ENCODE measurements around the gene RAB40C. TPM values are rescaled to one million over a fixed set of nuclear protein-coding genes. Genes with fewer than 3 reads are reported as not detected.

The RAB40C gene
- total RNA-seq, 1 experiment from 2014 or later, result 30.7 TPM

DNA sequence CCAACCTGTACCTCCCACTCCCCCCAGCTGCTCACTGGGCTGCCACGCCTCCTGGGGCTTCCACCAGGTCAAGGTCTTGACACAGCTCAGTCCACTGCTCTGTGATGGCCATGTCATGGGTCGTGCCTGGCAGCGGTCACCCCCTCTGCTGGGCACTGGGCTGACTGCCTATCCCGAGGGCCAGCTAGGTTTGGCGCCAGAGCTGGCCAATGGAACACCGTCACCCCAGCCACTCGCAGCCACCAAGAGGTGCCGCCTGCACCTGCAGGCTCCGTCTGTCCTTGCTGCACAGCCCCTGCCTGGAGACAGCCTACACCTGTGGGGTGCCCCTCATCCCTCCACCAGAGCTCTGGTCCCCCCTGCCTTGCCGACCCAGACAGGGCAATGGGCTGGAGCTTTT lies 4.5 kb upstream of the RAB40C start:
- in situ Hi-C loops (cut with HindIII; ENCODE audit: low pct_unique_long_range_greater_than_20kb, low sequenced_read_pairs), result no loop called here
- ATAC-seq (no peak), DNase-seq (ENCODE audit: low read depth, low spot score) (no peak)
- TF ChIP-seq, protein P1, sequence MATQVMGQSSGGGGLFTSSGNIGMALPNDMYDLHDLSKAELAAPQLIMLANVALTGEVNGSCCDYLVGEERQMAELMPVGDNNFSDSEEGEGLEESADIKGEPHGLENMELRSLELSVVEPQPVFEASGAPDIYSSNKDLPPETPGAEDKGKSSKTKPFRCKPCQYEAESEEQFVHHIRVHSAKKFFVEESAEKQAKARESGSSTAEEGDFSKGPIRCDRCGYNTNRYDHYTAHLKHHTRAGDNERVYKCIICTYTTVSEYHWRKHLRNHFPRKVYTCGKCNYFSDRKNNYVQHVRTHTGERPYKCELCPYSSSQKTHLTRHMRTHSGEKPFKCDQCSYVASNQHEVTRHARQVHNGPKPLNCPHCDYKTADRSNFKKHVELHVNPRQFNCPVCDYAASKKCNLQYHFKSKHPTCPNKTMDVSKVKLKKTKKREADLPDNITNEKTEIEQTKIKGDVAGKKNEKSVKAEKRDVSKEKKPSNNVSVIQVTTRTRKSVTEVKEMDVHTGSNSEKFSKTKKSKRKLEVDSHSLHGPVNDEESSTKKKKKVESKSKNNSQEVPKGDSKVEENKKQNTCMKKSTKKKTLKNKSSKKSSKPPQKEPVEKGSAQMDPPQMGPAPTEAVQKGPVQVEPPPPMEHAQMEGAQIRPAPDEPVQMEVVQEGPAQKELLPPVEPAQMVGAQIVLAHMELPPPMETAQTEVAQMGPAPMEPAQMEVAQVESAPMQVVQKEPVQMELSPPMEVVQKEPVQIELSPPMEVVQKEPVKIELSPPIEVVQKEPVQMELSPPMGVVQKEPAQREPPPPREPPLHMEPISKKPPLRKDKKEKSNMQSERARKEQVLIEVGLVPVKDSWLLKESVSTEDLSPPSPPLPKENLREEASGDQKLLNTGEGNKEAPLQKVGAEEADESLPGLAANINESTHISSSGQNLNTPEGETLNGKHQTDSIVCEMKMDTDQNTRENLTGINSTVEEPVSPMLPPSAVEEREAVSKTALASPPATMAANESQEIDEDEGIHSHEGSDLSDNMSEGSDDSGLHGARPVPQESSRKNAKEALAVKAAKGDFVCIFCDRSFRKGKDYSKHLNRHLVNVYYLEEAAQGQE (IDR thresholded peaks at IDR 0.05; ENCODE audit: insufficient read depth in 1 of 2, low read depth in 2 of 2, low read length in 1 of 2), result no peak
- TF ChIP-seq POLR2AphosphoS5 (IDR thresholded peaks at IDR 0.05; ENCODE audit: low read depth, low read length), result peak; percentile 15; the same call in 1 of the 2 replicates
- no peak for TF ChIP-seq SIN3A (IDR thresholded peaks at IDR 0.05; ENCODE audit: borderline replicate concordance, insufficient read depth, low read depth, low read length)
- TF ChIP-seq, protein P2, sequence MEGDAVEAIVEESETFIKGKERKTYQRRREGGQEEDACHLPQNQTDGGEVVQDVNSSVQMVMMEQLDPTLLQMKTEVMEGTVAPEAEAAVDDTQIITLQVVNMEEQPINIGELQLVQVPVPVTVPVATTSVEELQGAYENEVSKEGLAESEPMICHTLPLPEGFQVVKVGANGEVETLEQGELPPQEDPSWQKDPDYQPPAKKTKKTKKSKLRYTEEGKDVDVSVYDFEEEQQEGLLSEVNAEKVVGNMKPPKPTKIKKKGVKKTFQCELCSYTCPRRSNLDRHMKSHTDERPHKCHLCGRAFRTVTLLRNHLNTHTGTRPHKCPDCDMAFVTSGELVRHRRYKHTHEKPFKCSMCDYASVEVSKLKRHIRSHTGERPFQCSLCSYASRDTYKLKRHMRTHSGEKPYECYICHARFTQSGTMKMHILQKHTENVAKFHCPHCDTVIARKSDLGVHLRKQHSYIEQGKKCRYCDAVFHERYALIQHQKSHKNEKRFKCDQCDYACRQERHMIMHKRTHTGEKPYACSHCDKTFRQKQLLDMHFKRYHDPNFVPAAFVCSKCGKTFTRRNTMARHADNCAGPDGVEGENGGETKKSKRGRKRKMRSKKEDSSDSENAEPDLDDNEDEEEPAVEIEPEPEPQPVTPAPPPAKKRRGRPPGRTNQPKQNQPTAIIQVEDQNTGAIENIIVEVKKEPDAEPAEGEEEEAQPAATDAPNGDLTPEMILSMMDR (IDR thresholded peaks at IDR 0.05), result 0 out of 2 replicates have a peak, but pooled peaks have one; percentile 25
- Histone ChIP-seq H3K4me1 (ENCODE audit: control insufficient read depth, insufficient read depth, low read length) (peaks cover 27% of the 10 kb centered on the region), H3K9me3 (ENCODE audit: control insufficient read depth, insufficient read depth, low read depth, low read length) (no peaks in the 10 kb centered on the region), H3K4me3 (ENCODE audit: low read depth in 2 of 2, low read length in 2 of 2) (no peak overlapping the region), H3K36me3 (ENCODE audit: control insufficient read depth, insufficient read depth, low read length) (no peaks in the 10 kb centered on the region), H3K27ac (ENCODE audit: low read length) (no peak overlapping the region), H3K27me3 (ENCODE audit: control insufficient read depth, insufficient read depth, low read length) (no peaks in the 10 kb centered on the region)
- intact Hi-C loops (cut with micrococcal nuclease; ENCODE audit: unreplicated experiment), result no loop called here
- POLR2A ChIA-PET, result no interaction called here
- BruUV-seq (replicated peaks), result no TSS peak
- CTCF ChIA-PET, result interaction anchor here (0.7 kb wide), 1 partner anchor 48 kb away, joined by 4 read pairs; no protein-coding TSS in a partner anchor

DNA sequence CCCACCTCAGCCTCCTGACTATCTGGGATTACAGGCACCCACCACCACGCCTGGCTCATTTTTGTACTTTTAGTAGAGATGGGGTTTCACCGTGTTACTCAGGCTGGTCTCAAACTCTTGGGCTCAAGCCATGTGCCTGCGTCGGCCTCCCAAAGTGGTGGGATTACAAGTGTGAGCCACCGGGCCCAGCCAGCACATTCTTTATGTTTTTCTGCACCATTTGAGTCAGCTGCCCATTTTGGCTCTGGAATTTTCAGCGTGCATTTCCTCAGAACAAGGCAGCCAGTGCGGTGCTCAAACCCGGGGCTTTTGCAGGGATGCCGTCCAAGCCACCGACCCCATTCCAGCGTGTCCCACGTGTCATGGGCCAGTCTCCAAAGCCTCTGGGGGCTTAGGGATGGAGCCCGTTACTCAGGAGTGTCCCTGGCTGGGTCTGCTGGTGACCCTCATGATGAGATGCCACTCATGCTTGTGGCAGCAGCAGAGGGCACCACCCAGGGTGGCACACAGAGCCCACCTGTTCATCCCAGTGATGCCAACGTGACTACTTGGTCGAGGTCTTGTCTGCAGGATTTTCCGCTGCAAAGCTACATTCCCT lies 3.7 kb upstream of the RAB40C start:
- H3K36me3 ChIP-seq (ENCODE audit: control insufficient read depth, insufficient read depth, low read length), result no peaks in the 10 kb centered on the region
- no peak overlapping the region for H3K27ac ChIP-seq (ENCODE audit: low read length)
- in situ Hi-C loops (cut with HindIII; ENCODE audit: low pct_unique_long_range_greater_than_20kb, low sequenced_read_pairs), result no loop called here
- H3K27me3 ChIP-seq (ENCODE audit: control insufficient read depth, insufficient read depth, low read length), result no peaks in the 10 kb centered on the region
- intact Hi-C loops (cut with micrococcal nuclease; ENCODE audit: unreplicated experiment), result no loop called here
- peaks cover 27% of the 10 kb centered on the region for H3K4me1 ChIP-seq (ENCODE audit: control insufficient read depth, insufficient read depth, low read length)
- ChIA-PET POLR2A (no interaction called here), CTCF (no interaction called here)
- H3K9me3 ChIP-seq (ENCODE audit: control insufficient read depth, insufficient read depth, low read depth, low read length), result no peaks in the 10 kb centered on the region
- no TSS peak for BruUV-seq (replicated peaks)
- TF ChIP-seq SIN3A (IDR thresholded peaks at IDR 0.05; ENCODE audit: borderline replicate concordance, insufficient read depth, low read depth, low read length), result no peak
- TF ChIP-seq, protein P1 (IDR thresholded peaks at IDR 0.05; ENCODE audit: insufficient read depth in 1 of 2, low read depth in 2 of 2, low read length in 1 of 2), result no peak
- TF ChIP-seq POLR2AphosphoS5 (IDR thresholded peaks at IDR 0.05; ENCODE audit: low read depth, low read length), result no peak
- TF ChIP-seq, protein P2 (IDR thresholded peaks at IDR 0.05), result no peak
- TF ChIP-seq TCF7L2 (IDR thresholded peaks at IDR 0.05; ENCODE audit: low read depth, low read length), result no peak
- H3K4me3 ChIP-seq (ENCODE audit: low read depth in 2 of 2, low read length in 2 of 2), result no peak overlapping the region
- DNase-seq (ENCODE audit: low read depth, low spot score) (no peak), ATAC-seq (no peak)
